CD14-positive monocyte (primary cell): ENCODE data around the gene POLR3GL. TPM values are rescaled to one million over a fixed set of nuclear protein-coding genes. Genes with fewer than 3 reads are reported as not detected.
A peak's percentile ranks its signal among the peaks of the same experiment; 100 is the strongest.

Experiments
- DNase-seq, 3 donors: peaks; one replicate each; pipeline ENCODE4 v3.0.0-alpha.2; 2011 to 2022
- H2AFZ ChIP-seq: 2 replicates; pipeline ENCODE4 v1.6.0; 2012; ENCODE audit warnings: mild to moderate bottlenecking, low read depth, low read length, inconsistent platforms; ENCODE audit not compliant: insufficient read depth, poor library complexity, severe bottlenecking
- H3K27ac ChIP-seq, 2 donors: 1 replicate in 1 of 2; 2 replicates in 1 of 2; pipeline ENCODE4 v1.5.1; 2012 to 2013; ENCODE audit warnings: low read length in 2 of 2, control low read depth in 1 of 2, inconsistent platforms in 1 of 2, low read depth in 1 of 2, mild to moderate bottlenecking in 1 of 2
- H3K27me3 ChIP-seq, 2 donors: one replicate each; pipeline versions ENCODE4 v1.6.0 to v1.6.1; 2011 to 2013; ENCODE audit warnings: low read length in 2 of 2; ENCODE audit not compliant: control insufficient read depth in 2 of 2, insufficient read depth in 2 of 2
- H3K36me3 ChIP-seq, 2 donors: replicated peaks in 1 of 2; 1 replicate in 1 of 2; 2 replicates in 1 of 2; pipeline versions ENCODE4 v1.5.1 to v1.6.1; 2012 to 2013; ENCODE audit warnings: low read length in 2 of 2, control low read depth in 1 of 2, inconsistent platforms in 1 of 2, mild to moderate bottlenecking in 1 of 2; ENCODE audit not compliant: insufficient read depth in 2 of 2, control insufficient read depth in 1 of 2
- H3K4me1 ChIP-seq, 2 donors: 1 replicate in 1 of 2; 2 replicates in 1 of 2; pipeline versions ENCODE4 v1.5.1 to v1.6.1; 2012 to 2013; ENCODE audit warnings: low read length in 2 of 2, control low read depth in 1 of 2, inconsistent platforms in 1 of 2, mild to moderate bottlenecking in 1 of 2, moderate library complexity in 1 of 2; ENCODE audit not compliant: insufficient read depth in 2 of 2, control insufficient read depth in 1 of 2
- H3K4me2 ChIP-seq: replicated peaks from 2 replicates; pipeline ENCODE3; 2012; ENCODE audit warnings: low read length, moderate library complexity, mild to moderate bottlenecking; ENCODE audit not compliant: poor library complexity, severe bottlenecking; ENCODE audit errors: extremely low read depth
- H3K4me3 ChIP-seq, 3 experiments: fragments of 200-600 bp in 1 of 3; sonication (generic) in 1 of 3; replicated peaks in 1 of 3; 1 replicate in 2 of 3; 2 replicates in 1 of 3; pipeline ENCODE4 v1.5.1; 2011 to 2013; ENCODE audit warnings: low read length in 3 of 3, mild to moderate bottlenecking in 3 of 3, control low read depth in 2 of 3, low read depth in 2 of 3, inconsistent platforms in 1 of 3, moderate library complexity in 1 of 3
- H3K79me2 ChIP-seq: 2 replicates; pipeline ENCODE4 v1.6.0; 2012; ENCODE audit warnings: mild to moderate bottlenecking, control low read depth, inconsistent platforms, low read length, moderate library complexity; ENCODE audit not compliant: insufficient read depth
- H3K9ac ChIP-seq: 2 replicates; pipeline ENCODE4 v1.6.0; 2017; ENCODE audit warnings: low read length, mild to moderate bottlenecking; ENCODE audit not compliant: insufficient read depth, poor library complexity, severe bottlenecking
- H3K9me3 ChIP-seq, 2 donors: replicated peaks in 1 of 2; 1 replicate in 1 of 2; 2 replicates in 1 of 2; pipeline versions ENCODE4 v1.5.1 to v1.6.1; 2012 to 2013; ENCODE audit warnings: low read length in 2 of 2, control low read depth in 1 of 2; ENCODE audit not compliant: control insufficient read depth in 1 of 2, insufficient read depth in 1 of 2
- H4K20me1 ChIP-seq: 2 replicates; pipeline ENCODE4 v1.6.0; 2012; ENCODE audit warnings: mild to moderate bottlenecking, low read length, control low read depth, moderate library complexity; ENCODE audit not compliant: insufficient read depth
- H3K27ac Mint-ChIP-seq, 7 donors: one replicate each; pipeline ENCODE4 v1.8.0; 2020; ENCODE audit warnings: mild to moderate bottlenecking in 7 of 7, mixed read lengths in 7 of 7, moderate library complexity in 6 of 7, inconsistent platforms in 2 of 7
- H3K27me3 Mint-ChIP-seq, 3 donors: one replicate each; pipeline ENCODE4 v1.8.0; 2021 to 2022; ENCODE audit warnings: low read depth in 3 of 3, mild to moderate bottlenecking in 3 of 3, mixed read lengths in 3 of 3, moderate library complexity in 3 of 3, inconsistent platforms in 1 of 3
- H3K36me3 Mint-ChIP-seq, 2 donors: one replicate each; pipeline ENCODE4 v1.8.0; 2020; ENCODE audit warnings: mixed read lengths in 2 of 2, inconsistent platforms in 1 of 2, mild to moderate bottlenecking in 1 of 2
- H3K4me1 Mint-ChIP-seq: one replicate; pipeline ENCODE4 v1.8.0; 2020; ENCODE audit warnings: mild to moderate bottlenecking, mixed read lengths
- H3K4me3 Mint-ChIP-seq, 2 donors: one replicate each; pipeline ENCODE4 v1.8.0; 2020; ENCODE audit warnings: mild to moderate bottlenecking in 2 of 2, mixed read lengths in 2 of 2, moderate library complexity in 1 of 2
- H3K9me3 Mint-ChIP-seq, 7 donors: one replicate each; pipeline ENCODE4 v1.8.0; 2020 to 2022; ENCODE audit warnings: mixed read lengths in 7 of 7, mild to moderate bottlenecking in 6 of 7, moderate library complexity in 6 of 7, inconsistent platforms in 2 of 7
- CTCF ChIP-seq: fragments of 200-600 bp; IDR thresholded peaks from one replicate; pipeline ENCODE4 v1.8.0; 2022; ENCODE audit warnings: antibody characterized with exemption, mild to moderate bottlenecking
- WGBS: methylation state at CpG from one replicate; pipeline ENCODE4 v1.1.5; 2013; ENCODE audit warnings: missing lambda C conversion rate; ENCODE audit not compliant: insufficient coverage; 5-methylcytosine and 5-hydroxymethylcytosine counted together
- intact Hi-C, 2 donors: fragments of 100-400 bp; cut with micrococcal nuclease; formaldehyde crosslinking; loops; one replicate each; pipeline versions ENCODE4 v1.15.0 to v1.15.1; 2023
- polyA plus RNA-seq, 3 donors: library from polyadenylated mRNA; depleted of rRNA in 1 of 3; unstranded in 2 of 3; stranded (reverse) in 1 of 3; fragments of 300-500 nt in 2 of 3; fragments of >200 nt in 1 of 3; fragmentation: Illumina TruSeq in 2 of 3; gene quantifications; 1 replicate in 2 of 3; 2 replicates in 1 of 3; pipeline ENCODE4 v1.2.3, GENCODE V29; 2012 to 2021

POLR3GL gene
- polyA plus RNA-seq, 3 donors: 11.6 to 39.0 (median 36.2) TPM

DNA sequence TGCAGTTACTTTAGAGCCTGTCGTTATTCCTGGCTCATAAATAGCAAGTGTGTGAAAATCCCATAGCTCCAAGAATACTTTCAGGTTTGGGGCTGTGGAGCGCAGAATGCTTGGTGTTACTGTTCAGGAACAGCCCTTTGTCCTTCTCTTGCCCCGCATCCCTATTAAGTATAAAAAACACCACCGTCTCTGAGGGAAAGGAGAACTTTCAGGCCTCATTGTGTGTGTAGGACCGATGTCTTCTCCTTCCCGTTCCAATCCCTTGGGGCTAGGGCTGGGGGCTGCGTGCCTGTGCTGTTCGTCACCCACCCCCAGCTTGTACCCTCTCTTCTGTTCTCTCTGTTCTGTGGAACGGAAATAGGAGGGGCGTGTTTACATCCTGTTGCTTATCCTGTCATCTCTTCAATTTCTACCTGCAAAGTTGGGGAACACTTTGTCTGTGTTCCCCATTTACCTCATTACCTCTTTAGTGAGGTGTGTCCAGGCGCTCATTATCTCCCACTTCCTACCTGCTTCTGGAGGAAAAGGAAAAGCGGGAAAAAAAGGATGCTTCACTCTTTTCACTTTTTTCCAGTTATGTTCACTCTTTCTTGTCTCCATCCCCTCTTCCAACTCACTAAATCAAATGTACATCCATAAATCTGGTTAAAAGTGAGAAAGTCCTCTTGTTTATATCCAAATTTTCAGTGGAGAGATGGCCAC, 32.7 kb downstream of the POLR3GL start:
- no peak for TF ChIP-seq CTCF
- intact Hi-C loops: loop anchor here in 1 of 2 donors (2.0 to 5.0 kb wide), 2 partner anchors 14 to 35 kb away; partner anchors contain the start of genes ANKRD34A and POLR3GL
- peak overlapping the region; percentile 97 for H3K4me2 ChIP-seq

GRCh38 chr1:145997718-145998023, 33.2 kb downstream of the POLR3GL start:
- H3K36me3 Mint-ChIP-seq: peaks cover 30 to 36% of the 10 kb centered on the region in 2 donors

More for the DNA sequence above, 32.7 kb downstream of the POLR3GL start:
- peak overlapping the region; percentile 87 to 100 (median 99) for H3K4me3 ChIP-seq
- H4K20me1 ChIP-seq: peaks cover 43% of the 10 kb centered on the region
- peaks cover 39 to 40% of the 10 kb centered on the region in 2 donors for H3K36me3 ChIP-seq
- peak in 2 of 3 donors; percentile 31 to 35 for DNase-seq
- peak overlapping the region; percentile 78 for H3K9ac ChIP-seq
- peaks cover 75% of the 10 kb centered on the region for H3K79me2 ChIP-seq
- no peaks in the 10 kb centered on the region for H3K9me3 ChIP-seq
- peak overlapping the region; percentile 63 to 78 for H3K27ac ChIP-seq
- Mint-ChIP-seq H3K27me3 (peaks cover 0 to 5% (median 0%) of the 10 kb centered on the region in 3 donors), H3K27ac (peak overlapping the region; percentile 93 to 99 (median 97)), H3K36me3 (peaks cover 35 to 40% of the 10 kb centered on the region in 2 donors), H3K4me3 (peak overlapping the region; percentile 99 to 100), H3K4me1 (peaks cover 65% of the 10 kb centered on the region), H3K9me3 (peaks cover 0 to 12% (median 2%) of the 10 kb centered on the region in 7 donors)
- H3K4me1 ChIP-seq: peaks cover 45 to 70% of the 10 kb centered on the region in 2 donors
- no CpG with 5 or more reads among the region's 12 CpGs for WGBS
- no peaks in the 10 kb centered on the region for H3K27me3 ChIP-seq
- peak overlapping the region; percentile 82 for H2AFZ ChIP-seq

More at GRCh38 chr1:145997718-145998023, 33.2 kb downstream of the POLR3GL start:
- Histone ChIP-seq H3K4me3 (peak overlapping the region; percentile 87 to 100 (median 99)), H2AFZ (peak overlapping the region; percentile 82), H3K9me3 (no peaks in the 10 kb centered on the region), H3K27me3 (no peaks in the 10 kb centered on the region), H3K4me2 (peak overlapping the region; percentile 97), H3K4me1 (peaks cover 42 to 65% of the 10 kb centered on the region in 2 donors), H3K9ac (peak overlapping the region; percentile 78), H3K27ac (peak overlapping the region in 1 of 2 donors; percentile 78), H4K20me1 (peaks cover 38% of the 10 kb centered on the region), H3K79me2 (peaks cover 70% of the 10 kb centered on the region), H3K36me3 (peaks cover 34 to 35% of the 10 kb centered on the region in 2 donors)
- peak overlapping the region; percentile 93 to 99 (median 97) for H3K27ac Mint-ChIP-seq
- peaks cover 0 to 12% (median 2%) of the 10 kb centered on the region in 7 donors for H3K9me3 Mint-ChIP-seq
- H3K4me1 Mint-ChIP-seq: peaks cover 60% of the 10 kb centered on the region
- peaks cover 0 to 5% (median 0%) of the 10 kb centered on the region in 3 donors for H3K27me3 Mint-ChIP-seq
- no peak for DNase-seq
- no CpG with 5 or more reads among the region's 3 CpGs for WGBS
- intact Hi-C loops: loop anchor here in 1 of 2 donors (2.0 to 5.0 kb wide), 2 partner anchors 13 to 35 kb away; partner anchors contain the start of genes ANKRD34A and POLR3GL
- peak overlapping the region; percentile 99 to 100 for H3K4me3 Mint-ChIP-seq
- TF ChIP-seq CTCF: no peak
